ENCODE measurements around the gene ANKRD34A.
"Not testable (repeated sequence)": the region's sequence is repeated elsewhere in the genome, so short reads cannot be mapped to it uniquely, and the experiment has no call there.

GRCh38 chr1:145932522-145933009 lies 31.8 kb downstream of the ANKRD34A start:
- not testable (repeated sequence) for TF ChIP-seq EZH2 (IDR thresholded peaks at IDR 0.05; ENCODE audit: insufficient read depth, poor library complexity, severe bottlenecking); EZH2phosphoT487 (IDR thresholded peaks at IDR 0.05; ENCODE audit: insufficient read depth, low read depth)

All from GM23248 (cell line).